Midbrain (tissue), 1 donor: ENCODE data around the gene UEVLD.

Experiments
- DNase-seq: peaks from one replicate; lab custom pipeline; 2025; lab: John Stamatoyannopoulos, UW

The UEVLD gene

GRCh38 chr11:18581825-18582224 lies 6.7 kb downstream of the UEVLD start:
- DNase-seq: no peak

GRCh38 chr11:18580113-18580766 lies 8.3 kb downstream of the UEVLD start:
- no peak for DNase-seq

GRCh38 chr11:18578975-18579598 lies 9.4 kb downstream of the UEVLD start:
- no peak for DNase-seq

- DNase-seq: no peak
Observed at GRCh38 chr11:18575361-18575760, 13.2 kb downstream of the UEVLD start.

- DNase-seq: no peak
Observed at GRCh38 chr11:18567081-18567480, 21.5 kb downstream of the UEVLD start.

GRCh38 chr11:18566406-18566805 lies 22.1 kb downstream of the UEVLD start:
- no peak for DNase-seq

GRCh38 chr11:18564149-18564548 lies 24.4 kb downstream of the UEVLD start:
- DNase-seq: no peak

- DNase-seq: no peak
Observed at GRCh38 chr11:18563090-18563730, 25.3 kb downstream of the UEVLD start.

- DNase-seq: no peak
Observed at GRCh38 chr11:18548001-18548400, 40.5 kb downstream of the UEVLD start.

GRCh38 chr11:18540207-18541009 lies 48.1 kb downstream of the UEVLD start:
- no peak for DNase-seq

- no peak for DNase-seq
Observed at GRCh38 chr11:18536209-18536608, 52.3 kb downstream of the UEVLD start.

GRCh38 chr11:18534245-18534644 lies 54.3 kb downstream of the UEVLD start:
- no peak for DNase-seq

GRCh38 chr11:18533365-18533764 lies 55.2 kb downstream of the UEVLD start:
- no peak for DNase-seq

GRCh38 chr11:18527512-18527911 lies 61.0 kb downstream of the UEVLD start:
- no peak for DNase-seq

GRCh38 chr11:18526521-18527296 lies 61.8 kb downstream of the UEVLD start, which contains the start of gene TSG101:
TSG101 (minus strand) TSS chr11:18526942; CDS start chr11:18526816, 126 bp downstream.
- peak; percentile 93 for DNase-seq

GRCh38 chr11:18526130-18526520 lies 62.4 kb downstream of the UEVLD start:
- no peak for DNase-seq

- DNase-seq: no peak
Observed at GRCh38 chr11:18524248-18524647, 64.3 kb downstream of the UEVLD start.

GRCh38 chr11:18523084-18523483 lies 65.5 kb downstream of the UEVLD start:
- no peak for DNase-seq

GRCh38 chr11:18522388-18522787 lies 66.1 kb downstream of the UEVLD start:
- no peak for DNase-seq

GRCh38 chr11:18521122-18521521 lies 67.4 kb downstream of the UEVLD start:
- no peak for DNase-seq

- no peak for DNase-seq
Observed at GRCh38 chr11:18502352-18502751, 86.2 kb downstream of the UEVLD start.

- no peak for DNase-seq
Observed at GRCh38 chr11:18501629-18502028, 86.9 kb downstream of the UEVLD start.
